Measurements from ENCODE around the gene VPS13D.

Gene VPS13D

DNA sequence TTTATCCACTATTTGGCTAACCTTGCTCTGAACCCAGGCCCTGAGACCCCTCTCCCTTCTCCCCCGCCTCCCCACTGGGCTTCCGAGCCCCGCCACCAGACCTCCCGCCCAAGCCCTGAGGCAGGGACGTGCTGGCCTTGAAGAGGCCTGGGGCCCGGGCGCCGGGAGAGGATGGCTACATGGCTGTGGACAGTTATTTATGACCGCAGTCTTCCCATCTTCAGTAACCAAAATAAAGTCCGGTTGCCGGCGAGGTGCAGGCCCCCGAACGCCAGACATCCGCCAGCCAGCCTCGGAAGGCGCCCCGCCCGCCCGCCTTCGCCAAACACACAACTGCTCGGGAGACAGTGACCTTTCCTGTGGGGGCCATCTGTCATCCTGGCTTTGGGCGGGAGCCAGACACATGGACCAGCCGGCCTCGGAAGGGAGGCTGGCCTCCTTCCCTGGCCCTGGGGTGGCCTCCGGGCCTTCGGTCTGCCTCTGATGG, 319.2 kb downstream of the VPS13D start:
- no peaks in the 10 kb centered on the region for H3K4me1 ChIP-seq (ENCODE audit: low read length)
- no peaks in the 10 kb centered on the region for H3F3A ChIP-seq (ENCODE audit: insufficient read depth, low read length)
- no peak overlapping the region for H3K4me3 ChIP-seq (ENCODE audit: low read length)
- no peaks in the 10 kb centered on the region for H3K36me3 ChIP-seq (replicated peaks; ENCODE audit: insufficient read depth, low read length)
- no peak overlapping the region for H2AFZ ChIP-seq (ENCODE audit: low read length)
- no peak overlapping the region for H3K9ac ChIP-seq (ENCODE audit: low read length)
- no peaks in the 10 kb centered on the region for H3K79me2 ChIP-seq (ENCODE audit: low read length)
- no peaks in the 10 kb centered on the region for H4K20me1 ChIP-seq (ENCODE audit: insufficient read depth, low read length)
- TF ChIP-seq EZH2phosphoT487 (IDR thresholded peaks at IDR 0.05; ENCODE audit: low read length), result no peak
- TF ChIP-seq, protein P1, sequence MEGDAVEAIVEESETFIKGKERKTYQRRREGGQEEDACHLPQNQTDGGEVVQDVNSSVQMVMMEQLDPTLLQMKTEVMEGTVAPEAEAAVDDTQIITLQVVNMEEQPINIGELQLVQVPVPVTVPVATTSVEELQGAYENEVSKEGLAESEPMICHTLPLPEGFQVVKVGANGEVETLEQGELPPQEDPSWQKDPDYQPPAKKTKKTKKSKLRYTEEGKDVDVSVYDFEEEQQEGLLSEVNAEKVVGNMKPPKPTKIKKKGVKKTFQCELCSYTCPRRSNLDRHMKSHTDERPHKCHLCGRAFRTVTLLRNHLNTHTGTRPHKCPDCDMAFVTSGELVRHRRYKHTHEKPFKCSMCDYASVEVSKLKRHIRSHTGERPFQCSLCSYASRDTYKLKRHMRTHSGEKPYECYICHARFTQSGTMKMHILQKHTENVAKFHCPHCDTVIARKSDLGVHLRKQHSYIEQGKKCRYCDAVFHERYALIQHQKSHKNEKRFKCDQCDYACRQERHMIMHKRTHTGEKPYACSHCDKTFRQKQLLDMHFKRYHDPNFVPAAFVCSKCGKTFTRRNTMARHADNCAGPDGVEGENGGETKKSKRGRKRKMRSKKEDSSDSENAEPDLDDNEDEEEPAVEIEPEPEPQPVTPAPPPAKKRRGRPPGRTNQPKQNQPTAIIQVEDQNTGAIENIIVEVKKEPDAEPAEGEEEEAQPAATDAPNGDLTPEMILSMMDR (IDR thresholded peaks at IDR 0.05; ENCODE audit: low read length), result no peak
- no peak for TF ChIP-seq EZH2 (optimal IDR thresholded peaks at IDR 0.05; ENCODE audit: low read depth, low read length)
- H3K9me2 ChIP-seq (replicated peaks; ENCODE audit: insufficient read depth, low read length), result no peaks in the 10 kb centered on the region
- peaks cover 7% of the 10 kb centered on the region; the same call in 1 of the 2 replicates for H3K27me3 ChIP-seq (replicated peaks; ENCODE audit: insufficient read depth, low read length)
- no peaks in the 10 kb centered on the region for H3K9me3 ChIP-seq (replicated peaks; ENCODE audit: insufficient read depth, low read length)
- DNase-seq, result no peak
- H3K27ac ChIP-seq (ENCODE audit: low read length), result no peak overlapping the region
- no peak overlapping the region for H3K4me2 ChIP-seq (ENCODE audit: low read depth, low read length)

DNA sequence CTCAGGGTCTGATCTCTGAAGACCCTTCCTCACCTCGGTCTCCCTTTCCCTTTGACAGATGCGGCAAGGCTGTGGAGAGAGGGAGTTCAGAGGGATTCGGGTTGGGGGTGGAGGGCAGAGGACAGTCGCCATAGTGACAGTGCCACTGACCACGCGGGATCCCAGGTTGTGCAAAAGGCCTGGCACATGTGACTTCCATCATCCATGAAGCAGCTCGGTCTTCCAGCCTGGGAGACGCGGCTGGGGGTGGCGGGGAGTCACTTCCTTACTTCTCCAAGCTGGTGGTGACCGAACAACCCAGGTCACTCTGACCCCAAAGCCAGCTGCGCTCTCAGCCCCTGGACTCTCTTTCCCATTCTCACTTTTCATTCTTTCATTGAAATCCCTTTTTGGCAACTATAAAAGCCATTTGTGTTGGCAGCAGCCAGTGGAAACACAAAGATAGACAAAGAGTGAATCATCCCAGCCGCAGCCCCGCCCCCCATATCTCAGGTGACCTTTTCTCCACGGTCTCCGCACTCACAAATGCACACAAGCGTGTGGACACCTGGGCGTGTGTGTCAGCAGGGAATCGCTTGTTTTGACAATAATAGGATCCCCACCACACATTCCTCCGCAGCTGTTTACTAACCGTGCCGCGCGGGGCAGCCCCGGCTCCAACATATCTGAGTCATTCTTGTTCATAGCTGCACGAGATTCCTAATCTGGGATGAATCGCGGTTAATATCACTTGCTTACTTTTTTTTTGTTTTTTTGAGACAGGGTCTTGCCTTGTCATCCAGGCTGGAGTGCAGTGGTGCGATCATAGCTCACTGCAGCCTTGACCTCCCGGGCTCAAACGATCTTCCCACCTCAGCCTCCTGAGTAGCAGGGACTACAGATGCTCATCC, 319.9 kb downstream of the VPS13D start:
- no peaks in the 10 kb centered on the region for H3K36me3 ChIP-seq (replicated peaks; ENCODE audit: insufficient read depth, low read length)
- H3K4me3 ChIP-seq (ENCODE audit: low read length), result no peak overlapping the region
- H3K9ac ChIP-seq (ENCODE audit: low read length), result no peak overlapping the region
- no peak overlapping the region for H3K4me2 ChIP-seq (ENCODE audit: low read depth, low read length)
- H3K9me2 ChIP-seq (replicated peaks; ENCODE audit: insufficient read depth, low read length), result no peaks in the 10 kb centered on the region
- no peaks in the 10 kb centered on the region for H3K9me3 ChIP-seq (replicated peaks; ENCODE audit: insufficient read depth, low read length)
- no peak for TF ChIP-seq EZH2 (optimal IDR thresholded peaks at IDR 0.05; ENCODE audit: low read depth, low read length)
- no peak for TF ChIP-seq EZH2phosphoT487 (IDR thresholded peaks at IDR 0.05; ENCODE audit: low read length)
- TF ChIP-seq, protein P1 (IDR thresholded peaks at IDR 0.05; ENCODE audit: low read length), result no peak
- no peak for DNase-seq
- no peak overlapping the region for H3K27ac ChIP-seq (ENCODE audit: low read length)
- H3K27me3 ChIP-seq (replicated peaks; ENCODE audit: insufficient read depth, low read length), result peaks cover 4% of the 10 kb centered on the region; the same call in 1 of the 2 replicates
- H3F3A ChIP-seq (ENCODE audit: insufficient read depth, low read length), result no peaks in the 10 kb centered on the region
- H3K4me1 ChIP-seq (ENCODE audit: low read length), result no peaks in the 10 kb centered on the region
- H4K20me1 ChIP-seq (ENCODE audit: insufficient read depth, low read length), result no peaks in the 10 kb centered on the region
- H3K79me2 ChIP-seq (ENCODE audit: low read length), result no peaks in the 10 kb centered on the region
- no peak overlapping the region for H2AFZ ChIP-seq (ENCODE audit: low read length)

DNA sequence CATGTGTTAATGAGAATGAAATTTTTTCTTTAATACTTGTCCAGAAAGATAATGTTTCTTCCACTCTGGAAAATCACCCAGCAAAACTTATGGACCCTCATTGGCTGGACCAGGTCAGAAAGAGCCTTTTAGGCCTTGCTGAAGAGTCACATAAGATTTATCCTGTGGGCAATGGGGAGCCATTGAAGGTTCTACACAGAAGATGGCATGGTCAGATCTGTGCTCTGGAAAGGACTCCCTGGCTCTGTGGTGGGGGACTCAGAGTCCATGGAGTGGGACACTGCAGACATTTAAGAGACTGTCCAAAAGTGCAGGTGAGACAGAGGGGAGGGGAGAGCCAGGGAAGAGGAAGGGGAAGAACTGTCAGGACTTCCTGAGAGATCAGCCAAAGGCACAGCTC, 321.8 kb downstream of the VPS13D start:
- Histone ChIP-seq H3K4me1 (ENCODE audit: low read length) (no peaks in the 10 kb centered on the region), H3K4me2 (ENCODE audit: low read depth, low read length) (no peak overlapping the region), H3K36me3 (replicated peaks; ENCODE audit: insufficient read depth, low read length) (no peaks in the 10 kb centered on the region), H4K20me1 (ENCODE audit: insufficient read depth, low read length) (no peaks in the 10 kb centered on the region), H3K9ac (ENCODE audit: low read length) (no peak overlapping the region), H3K27me3 (replicated peaks; ENCODE audit: insufficient read depth, low read length) (peaks cover 9% of the 10 kb centered on the region; the same call in 1 of the 2 replicates), H3F3A (ENCODE audit: insufficient read depth, low read length) (no peaks in the 10 kb centered on the region), H3K9me3 (replicated peaks; ENCODE audit: insufficient read depth, low read length) (no peaks in the 10 kb centered on the region), H3K79me2 (ENCODE audit: low read length) (no peaks in the 10 kb centered on the region), H3K4me3 (ENCODE audit: low read length) (no peak overlapping the region), H2AFZ (ENCODE audit: low read length) (no peak overlapping the region), H3K27ac (ENCODE audit: low read length) (no peak overlapping the region), H3K9me2 (replicated peaks; ENCODE audit: insufficient read depth, low read length) (no peaks in the 10 kb centered on the region)
- DNase-seq, result no peak
- no peak for TF ChIP-seq EZH2 (optimal IDR thresholded peaks at IDR 0.05; ENCODE audit: low read depth, low read length)
- no peak for TF ChIP-seq EZH2phosphoT487 (IDR thresholded peaks at IDR 0.05; ENCODE audit: low read length)
- TF ChIP-seq, protein P1 (IDR thresholded peaks at IDR 0.05; ENCODE audit: low read length), result no peak
